Liver (tissue), 3 donors: ENCODE results near the gene CYP2J2.

ENCODE experiments used
- EGR1 ChIP-seq, 2 donors: IDR thresholded peaks; 2 replicates each; pipeline ENCODE4 v1.6.1; 2016 to 2018; ENCODE audit warnings: antibody characterized with exemption in 2 of 2, low read depth in 2 of 2
- GABPA ChIP-seq, 2 donors: IDR thresholded peaks in 1 of 2; conservative IDR thresholded peaks in 1 of 2; 2 replicates each; pipeline ENCODE4 v1.6.1; 2016; ENCODE audit warnings: antibody characterized with exemption in 2 of 2, mild to moderate bottlenecking in 1 of 2, moderate library complexity in 1 of 2
- JUND ChIP-seq, 2 donors: IDR thresholded peaks; 2 replicates each; pipeline ENCODE4 v1.6.1; 2016; ENCODE audit warnings: antibody characterized with exemption in 2 of 2
- MAX ChIP-seq: IDR thresholded peaks from 2 replicates; pipeline ENCODE4 v1.6.1; 2016; ENCODE audit warnings: antibody characterized with exemption
- NR2F2 ChIP-seq: IDR thresholded peaks from 2 replicates; pipeline ENCODE4 v1.6.1; 2016; ENCODE audit warnings: antibody characterized with exemption
- RAD21 ChIP-seq, 2 donors: IDR thresholded peaks; 2 replicates each; pipeline ENCODE4 v1.6.1; 2016; ENCODE audit warnings: antibody characterized with exemption in 2 of 2, mild to moderate bottlenecking in 2 of 2
- REST ChIP-seq: IDR thresholded peaks from 2 replicates; pipeline ENCODE4 v1.6.1; 2016; ENCODE audit warnings: antibody characterized with exemption, mild to moderate bottlenecking
- RXRA ChIP-seq, 2 donors: IDR thresholded peaks; 2 replicates each; pipeline ENCODE4 v1.6.1; 2017 to 2018; ENCODE audit warnings: antibody characterized with exemption in 2 of 2, mild to moderate bottlenecking in 1 of 2
- TAF1 ChIP-seq: conservative IDR thresholded peaks from 2 replicates; pipeline ENCODE4 v1.6.1; 2016; ENCODE audit warnings: antibody characterized with exemption, mild to moderate bottlenecking
- YY1 ChIP-seq: IDR thresholded peaks from 2 replicates; pipeline ENCODE4 v1.6.1; 2016; ENCODE audit warnings: antibody characterized with exemption, mild to moderate bottlenecking
- ZBTB33 ChIP-seq: IDR thresholded peaks from 2 replicates; pipeline ENCODE4 v1.6.1; 2016; ENCODE audit warnings: antibody characterized with exemption
- TF ChIP-seq, protein P1 (sequence below): fragments of 150-350 bp; IDR thresholded peaks from 2 replicates; pipeline ENCODE4 v1.5.1; 2017; ENCODE audit warnings: improper control_type of control experiment, low read depth, low read length; ENCODE audit not compliant: missing input control
- TF ChIP-seq, protein P2 (sequence below): IDR thresholded peaks from 2 replicates; pipeline ENCODE4 v1.6.1; 2016; ENCODE audit warnings: antibody characterized with exemption
- donor health status: healthy.
- donor health status: healthy.

DNA sequence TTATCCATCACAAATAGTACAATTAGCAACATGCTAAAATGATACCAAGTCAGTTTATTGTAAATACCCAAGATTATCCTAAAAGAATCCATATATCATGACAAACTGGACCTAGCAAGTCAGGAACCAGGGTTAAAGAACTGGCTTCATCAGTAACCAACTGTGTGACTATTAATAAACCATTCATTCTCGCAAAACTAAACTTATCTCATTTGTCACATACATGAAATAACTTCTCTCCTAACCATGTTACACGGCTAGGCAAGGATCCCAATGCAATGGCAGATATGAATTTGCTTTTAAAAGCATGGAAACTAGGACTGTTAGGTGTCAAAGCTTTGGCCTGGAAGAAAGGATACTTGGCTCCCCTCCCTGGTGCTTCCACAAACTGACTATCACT, 29.4 kb downstream of the CYP2J2 start:
- TF ChIP-seq, protein P1, sequence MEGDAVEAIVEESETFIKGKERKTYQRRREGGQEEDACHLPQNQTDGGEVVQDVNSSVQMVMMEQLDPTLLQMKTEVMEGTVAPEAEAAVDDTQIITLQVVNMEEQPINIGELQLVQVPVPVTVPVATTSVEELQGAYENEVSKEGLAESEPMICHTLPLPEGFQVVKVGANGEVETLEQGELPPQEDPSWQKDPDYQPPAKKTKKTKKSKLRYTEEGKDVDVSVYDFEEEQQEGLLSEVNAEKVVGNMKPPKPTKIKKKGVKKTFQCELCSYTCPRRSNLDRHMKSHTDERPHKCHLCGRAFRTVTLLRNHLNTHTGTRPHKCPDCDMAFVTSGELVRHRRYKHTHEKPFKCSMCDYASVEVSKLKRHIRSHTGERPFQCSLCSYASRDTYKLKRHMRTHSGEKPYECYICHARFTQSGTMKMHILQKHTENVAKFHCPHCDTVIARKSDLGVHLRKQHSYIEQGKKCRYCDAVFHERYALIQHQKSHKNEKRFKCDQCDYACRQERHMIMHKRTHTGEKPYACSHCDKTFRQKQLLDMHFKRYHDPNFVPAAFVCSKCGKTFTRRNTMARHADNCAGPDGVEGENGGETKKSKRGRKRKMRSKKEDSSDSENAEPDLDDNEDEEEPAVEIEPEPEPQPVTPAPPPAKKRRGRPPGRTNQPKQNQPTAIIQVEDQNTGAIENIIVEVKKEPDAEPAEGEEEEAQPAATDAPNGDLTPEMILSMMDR: no peak
- TF ChIP-seq JUND (IDR thresholded peaks at IDR 0.05) (no peak), TAF1 (no peak), RXRA (IDR thresholded peaks at IDR 0.05) (no peak), RAD21 (IDR thresholded peaks at IDR 0.05) (no peak), REST (no peak), MAX (no peak), GABPA (IDR thresholded peaks at IDR 0.05 in 1 of 2, conservative IDR thresholded peaks at IDR 0.05 in 1 of 2) (no peak), NR2F2 (no peak), EGR1 (IDR thresholded peaks at IDR 0.05; ENCODE audit: low read depth in 2 of 2) (no peak), ZBTB33 (no peak), YY1 (no peak)
- TF ChIP-seq, protein P2, sequence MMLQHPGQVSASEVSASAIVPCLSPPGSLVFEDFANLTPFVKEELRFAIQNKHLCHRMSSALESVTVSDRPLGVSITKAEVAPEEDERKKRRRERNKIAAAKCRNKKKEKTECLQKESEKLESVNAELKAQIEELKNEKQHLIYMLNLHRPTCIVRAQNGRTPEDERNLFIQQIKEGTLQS: no peak
